CD14-positive monocyte (primary cell): Measurements from ENCODE around the gene ZNF592. TPM values are rescaled to one million over a fixed set of nuclear protein-coding genes. Genes with fewer than 3 reads are reported as not detected.

Source experiments
- DNase-seq, 3 donors: peaks; one replicate each; pipeline ENCODE4 v3.0.0-alpha.2; 2011 to 2022
- H2AFZ ChIP-seq: 2 replicates; pipeline ENCODE4 v1.6.0; 2012; ENCODE audit warnings: mild to moderate bottlenecking, low read depth, low read length, inconsistent platforms; ENCODE audit not compliant: insufficient read depth, poor library complexity, severe bottlenecking
- H3K27ac ChIP-seq, 2 donors: 1 replicate in 1 of 2; 2 replicates in 1 of 2; pipeline ENCODE4 v1.5.1; 2012 to 2013; ENCODE audit warnings: low read length in 2 of 2, control low read depth in 1 of 2, inconsistent platforms in 1 of 2, low read depth in 1 of 2, mild to moderate bottlenecking in 1 of 2
- H3K27me3 ChIP-seq, 2 donors: one replicate each; pipeline versions ENCODE4 v1.6.0 to v1.6.1; 2011 to 2013; ENCODE audit warnings: low read length in 2 of 2; ENCODE audit not compliant: control insufficient read depth in 2 of 2, insufficient read depth in 2 of 2
- H3K36me3 ChIP-seq, 2 donors: replicated peaks in 1 of 2; 1 replicate in 1 of 2; 2 replicates in 1 of 2; pipeline versions ENCODE4 v1.5.1 to v1.6.1; 2012 to 2013; ENCODE audit warnings: low read length in 2 of 2, control low read depth in 1 of 2, inconsistent platforms in 1 of 2, mild to moderate bottlenecking in 1 of 2; ENCODE audit not compliant: insufficient read depth in 2 of 2, control insufficient read depth in 1 of 2
- H3K4me1 ChIP-seq, 2 donors: 1 replicate in 1 of 2; 2 replicates in 1 of 2; pipeline versions ENCODE4 v1.5.1 to v1.6.1; 2012 to 2013; ENCODE audit warnings: low read length in 2 of 2, control low read depth in 1 of 2, inconsistent platforms in 1 of 2, mild to moderate bottlenecking in 1 of 2, moderate library complexity in 1 of 2; ENCODE audit not compliant: insufficient read depth in 2 of 2, control insufficient read depth in 1 of 2
- H3K4me2 ChIP-seq: replicated peaks from 2 replicates; pipeline ENCODE3; 2012; ENCODE audit warnings: low read length, moderate library complexity, mild to moderate bottlenecking; ENCODE audit not compliant: poor library complexity, severe bottlenecking; ENCODE audit errors: extremely low read depth
- H3K4me3 ChIP-seq, 3 experiments: fragments of 200-600 bp in 1 of 3; sonication (generic) in 1 of 3; replicated peaks in 1 of 3; 1 replicate in 2 of 3; 2 replicates in 1 of 3; pipeline ENCODE4 v1.5.1; 2011 to 2013; ENCODE audit warnings: low read length in 3 of 3, mild to moderate bottlenecking in 3 of 3, control low read depth in 2 of 3, low read depth in 2 of 3, inconsistent platforms in 1 of 3, moderate library complexity in 1 of 3
- H3K79me2 ChIP-seq: 2 replicates; pipeline ENCODE4 v1.6.0; 2012; ENCODE audit warnings: mild to moderate bottlenecking, control low read depth, inconsistent platforms, low read length, moderate library complexity; ENCODE audit not compliant: insufficient read depth
- H3K9ac ChIP-seq: 2 replicates; pipeline ENCODE4 v1.6.0; 2017; ENCODE audit warnings: low read length, mild to moderate bottlenecking; ENCODE audit not compliant: insufficient read depth, poor library complexity, severe bottlenecking
- H3K9me3 ChIP-seq, 2 donors: replicated peaks in 1 of 2; 1 replicate in 1 of 2; 2 replicates in 1 of 2; pipeline versions ENCODE4 v1.5.1 to v1.6.1; 2012 to 2013; ENCODE audit warnings: low read length in 2 of 2, control low read depth in 1 of 2; ENCODE audit not compliant: control insufficient read depth in 1 of 2, insufficient read depth in 1 of 2
- H4K20me1 ChIP-seq: 2 replicates; pipeline ENCODE4 v1.6.0; 2012; ENCODE audit warnings: mild to moderate bottlenecking, low read length, control low read depth, moderate library complexity; ENCODE audit not compliant: insufficient read depth
- H3K27ac Mint-ChIP-seq, 7 donors: one replicate each; pipeline ENCODE4 v1.8.0; 2020; ENCODE audit warnings: mild to moderate bottlenecking in 7 of 7, mixed read lengths in 7 of 7, moderate library complexity in 6 of 7, inconsistent platforms in 2 of 7
- H3K27me3 Mint-ChIP-seq, 3 donors: one replicate each; pipeline ENCODE4 v1.8.0; 2021 to 2022; ENCODE audit warnings: low read depth in 3 of 3, mild to moderate bottlenecking in 3 of 3, mixed read lengths in 3 of 3, moderate library complexity in 3 of 3, inconsistent platforms in 1 of 3
- H3K36me3 Mint-ChIP-seq, 2 donors: one replicate each; pipeline ENCODE4 v1.8.0; 2020; ENCODE audit warnings: mixed read lengths in 2 of 2, inconsistent platforms in 1 of 2, mild to moderate bottlenecking in 1 of 2
- H3K4me1 Mint-ChIP-seq: one replicate; pipeline ENCODE4 v1.8.0; 2020; ENCODE audit warnings: mild to moderate bottlenecking, mixed read lengths
- H3K4me3 Mint-ChIP-seq, 2 donors: one replicate each; pipeline ENCODE4 v1.8.0; 2020; ENCODE audit warnings: mild to moderate bottlenecking in 2 of 2, mixed read lengths in 2 of 2, moderate library complexity in 1 of 2
- H3K9me3 Mint-ChIP-seq, 7 donors: one replicate each; pipeline ENCODE4 v1.8.0; 2020 to 2022; ENCODE audit warnings: mixed read lengths in 7 of 7, mild to moderate bottlenecking in 6 of 7, moderate library complexity in 6 of 7, inconsistent platforms in 2 of 7
- CTCF ChIP-seq: fragments of 200-600 bp; IDR thresholded peaks from one replicate; pipeline ENCODE4 v1.8.0; 2022; ENCODE audit warnings: antibody characterized with exemption, mild to moderate bottlenecking
- WGBS: methylation state at CpG from one replicate; pipeline ENCODE4 v1.1.5; 2013; ENCODE audit warnings: missing lambda C conversion rate; ENCODE audit not compliant: insufficient coverage; 5-methylcytosine and 5-hydroxymethylcytosine counted together
- intact Hi-C, 2 donors: fragments of 100-400 bp; cut with micrococcal nuclease; formaldehyde crosslinking; loops; one replicate each; pipeline versions ENCODE4 v1.15.0 to v1.15.1; 2023
- polyA plus RNA-seq, 3 donors: library from polyadenylated mRNA; depleted of rRNA in 1 of 3; unstranded in 2 of 3; stranded (reverse) in 1 of 3; fragments of 300-500 nt in 2 of 3; fragments of >200 nt in 1 of 3; fragmentation: Illumina TruSeq in 2 of 3; gene quantifications; 1 replicate in 2 of 3; 2 replicates in 1 of 3; pipeline ENCODE4 v1.2.3, GENCODE V29; 2012 to 2021

ZNF592 gene
- polyA plus RNA-seq, 3 donors = 2.8 to 43.6 (median 5.0) TPM

GRCh38 chr15:84832448-84833040, 84.2 kb downstream of the ZNF592 start:
- Histone ChIP-seq H3K4me2 (no peak overlapping the region), H3K9me3 (no peaks in the 10 kb centered on the region), H3K27ac (no peak overlapping the region), H3K36me3 (no peaks in the 10 kb centered on the region), H3K4me3 (no peak overlapping the region), H3K27me3 (no peaks in the 10 kb centered on the region), H3K79me2 (no peaks in the 10 kb centered on the region), H3K4me1 (peaks cover 4 to 6% of the 10 kb centered on the region in 2 donors), H4K20me1 (no peaks in the 10 kb centered on the region), H2AFZ (no peak overlapping the region), H3K9ac (no peak overlapping the region)
- no peak overlapping the region for H3K4me3 Mint-ChIP-seq
- H3K9me3 Mint-ChIP-seq = peaks cover 0 to 1% (median 0%) of the 10 kb centered on the region in 7 donors
- DNase-seq = no peak
- no peak for TF ChIP-seq CTCF
- intact Hi-C loops = no loop called here
- no peaks in the 10 kb centered on the region for H3K36me3 Mint-ChIP-seq
- peaks cover 0 to 4% (median 1%) of the 10 kb centered on the region in 3 donors for H3K27me3 Mint-ChIP-seq
- WGBS = 100% methylated on average over 1 of the region's 2 CpGs
- H3K27ac Mint-ChIP-seq = no peak overlapping the region
- H3K4me1 Mint-ChIP-seq = peaks cover 30% of the 10 kb centered on the region

- Mint-ChIP-seq H3K27me3 (peaks cover 0 to 4% (median 2%) of the 10 kb centered on the region in 3 donors), H3K9me3 (peaks cover 0 to 1% (median 0%) of the 10 kb centered on the region in 7 donors), H3K4me3 (no peak overlapping the region), H3K27ac (peak overlapping the region in 3 of 7 donors; percentile 19 to 42 (median 40)), H3K4me1 (peaks cover 26% of the 10 kb centered on the region), H3K36me3 (no peaks in the 10 kb centered on the region)
- intact Hi-C loops = no loop called here
- H3K79me2 ChIP-seq = no peaks in the 10 kb centered on the region
- no peak overlapping the region for H3K27ac ChIP-seq
- no peaks in the 10 kb centered on the region for H4K20me1 ChIP-seq
- no peak for DNase-seq
- H3K36me3 ChIP-seq = no peaks in the 10 kb centered on the region
- H3K9ac ChIP-seq = no peak overlapping the region
- no peaks in the 10 kb centered on the region for H3K27me3 ChIP-seq
- H2AFZ ChIP-seq = no peak overlapping the region
- no peaks in the 10 kb centered on the region for H3K9me3 ChIP-seq
- peaks cover 2% of the 10 kb centered on the region in 2 donors for H3K4me1 ChIP-seq
- TF ChIP-seq CTCF = no peak
- WGBS = 10% methylated on average over 2 of the region's 4 CpGs
- H3K4me2 ChIP-seq = no peak overlapping the region
- H3K4me3 ChIP-seq = no peak overlapping the region
Observed at GRCh38 chr15:84833447-84834228, 85.2 kb downstream of the ZNF592 start.
